ENCODE measurements around the gene STPG4.

Gene STPG4

GRCh38 chr2:47134386-47135090, 20.6 kb downstream of the STPG4 start:
- H3K4me3 ChIP-seq (ENCODE audit: low read depth, low read length): no peak overlapping the region
- no peak for TF ChIP-seq ZNF785 (tag by site-specific recombination; IDR thresholded peaks at IDR 0.05)
- no peak for TF ChIP-seq ZNF354C (tag by site-specific recombination; IDR thresholded peaks at IDR 0.05; ENCODE audit: borderline replicate concordance, low read depth)
- TF ChIP-seq ZNF132 (tag by site-specific recombination; IDR thresholded peaks at IDR 0.05; ENCODE audit: borderline replicate concordance): no peak
- TF ChIP-seq ZNF24 (tag by site-specific recombination; IDR thresholded peaks at IDR 0.05): no peak
- no peak for TF ChIP-seq ZNF266 (tag by site-specific recombination; IDR thresholded peaks at IDR 0.05; ENCODE audit: low read depth)
- no peak for TF ChIP-seq ZNF596 (tag by site-specific recombination; IDR thresholded peaks at IDR 0.05)
- no peak for TF ChIP-seq ZNF555 (tag by site-specific recombination; conservative IDR thresholded peaks at IDR 0.05)
- no peak for TF ChIP-seq IKZF3 (tag by site-specific recombination; IDR thresholded peaks at IDR 0.05)
- no peak for TF ChIP-seq TSHZ1 (tag by site-specific recombination; IDR thresholded peaks at IDR 0.05; ENCODE audit: borderline replicate concordance)
- no peak for TF ChIP-seq YY1 (tag by site-specific recombination; IDR thresholded peaks at IDR 0.05)
- TF ChIP-seq ZNF175 (tag by site-specific recombination; IDR thresholded peaks at IDR 0.05): no peak
- no peak for TF ChIP-seq ZNF221 (tag by site-specific recombination; IDR thresholded peaks at IDR 0.05; ENCODE audit: borderline replicate concordance)
- H3K4me1 ChIP-seq (ENCODE audit: control insufficient read depth, insufficient read depth, low read length): no peaks in the 10 kb centered on the region
- H3K27ac ChIP-seq (ENCODE audit: extremely low read depth, low read depth, low read length): no peak overlapping the region
- no peaks in the 10 kb centered on the region for H3K36me3 ChIP-seq (ENCODE audit: control insufficient read depth in 2 of 2, insufficient read depth in 1 of 2, low read length in 2 of 2)
- POLR2A ChIA-PET: no interaction called here
- CTCF ChIA-PET: interaction anchor here (0.6 kb wide), 1 partner anchor 92 kb away, joined by 4 read pairs; no protein-coding TSS in a partner anchor
- H3K9me3 ChIP-seq (ENCODE audit: control insufficient read depth, insufficient read depth, low read depth, low read length): no peaks in the 10 kb centered on the region

DNA sequence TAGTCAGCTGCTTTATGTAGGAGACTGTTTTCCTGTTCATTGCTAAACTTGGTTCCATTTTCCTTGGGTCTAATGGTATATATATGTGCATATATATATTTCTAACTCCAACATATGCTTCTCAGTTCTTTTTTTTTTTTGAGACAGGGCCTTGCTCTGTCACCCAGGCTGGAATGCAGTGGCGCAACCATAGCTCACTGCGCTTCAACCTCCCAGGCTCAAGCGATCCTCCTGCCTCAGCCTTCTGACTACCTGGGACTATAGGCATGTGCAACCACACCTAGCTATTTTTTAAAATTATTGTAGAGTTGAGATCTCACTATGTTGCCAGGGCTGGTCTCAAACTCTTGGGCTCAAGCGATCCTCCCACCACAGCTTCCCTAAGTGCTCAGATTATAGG, 22.1 kb downstream of the STPG4 start:
- Histone ChIP-seq H3K36me3 (ENCODE audit: control insufficient read depth in 2 of 2, insufficient read depth in 1 of 2, low read length in 2 of 2) (no peaks in the 10 kb centered on the region), H3K4me1 (ENCODE audit: control insufficient read depth, insufficient read depth, low read length) (no peaks in the 10 kb centered on the region), H3K27ac (ENCODE audit: extremely low read depth, low read depth, low read length) (no peak overlapping the region), H3K4me3 (ENCODE audit: low read depth, low read length) (no peak overlapping the region), H3K9me3 (ENCODE audit: control insufficient read depth, insufficient read depth, low read depth, low read length) (no peaks in the 10 kb centered on the region)
- CTCF ChIA-PET: no interaction called here
- POLR2A ChIA-PET: no interaction called here
- TF ChIP-seq IKZF3 (tag by site-specific recombination; IDR thresholded peaks at IDR 0.05): no peak
- TF ChIP-seq ATF2 (tag by site-specific recombination; IDR thresholded peaks at IDR 0.05; ENCODE audit: low read depth): no peak
- TF ChIP-seq, protein P1, sequence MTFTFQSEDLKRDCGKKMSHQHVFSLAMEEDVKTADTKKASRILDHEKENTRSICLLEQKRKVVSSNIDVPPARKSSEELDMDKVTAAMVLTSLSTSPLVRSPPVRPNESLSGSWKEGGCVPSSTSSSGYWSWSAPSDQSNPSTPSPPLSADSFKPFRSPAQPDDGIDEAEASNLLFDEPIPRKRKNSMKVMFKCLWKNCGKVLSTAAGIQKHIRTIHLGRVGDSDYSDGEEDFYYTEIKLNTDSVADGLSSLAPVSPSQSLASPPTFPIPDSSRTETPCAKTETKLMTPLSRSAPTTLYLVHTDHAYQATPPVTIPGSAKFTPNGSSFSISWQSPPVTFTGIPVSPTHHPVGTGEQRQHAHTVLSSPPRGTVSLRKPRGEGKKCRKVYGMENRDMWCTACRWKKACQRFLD (tag by site-specific recombination; IDR thresholded peaks at IDR 0.05): no peak
- TF ChIP-seq ZNF623 (tag by site-specific recombination; IDR thresholded peaks at IDR 0.05): no peak
- no peak for TF ChIP-seq ZFHX2 (tag by site-specific recombination; conservative IDR thresholded peaks at IDR 0.05)
- TF ChIP-seq ZNF837 (tag by site-specific recombination; IDR thresholded peaks at IDR 0.05): no peak
- TF ChIP-seq HOXC10 (CRISPR knock-in tag; IDR thresholded peaks at IDR 0.05): no peak
- TF ChIP-seq, protein P2, sequence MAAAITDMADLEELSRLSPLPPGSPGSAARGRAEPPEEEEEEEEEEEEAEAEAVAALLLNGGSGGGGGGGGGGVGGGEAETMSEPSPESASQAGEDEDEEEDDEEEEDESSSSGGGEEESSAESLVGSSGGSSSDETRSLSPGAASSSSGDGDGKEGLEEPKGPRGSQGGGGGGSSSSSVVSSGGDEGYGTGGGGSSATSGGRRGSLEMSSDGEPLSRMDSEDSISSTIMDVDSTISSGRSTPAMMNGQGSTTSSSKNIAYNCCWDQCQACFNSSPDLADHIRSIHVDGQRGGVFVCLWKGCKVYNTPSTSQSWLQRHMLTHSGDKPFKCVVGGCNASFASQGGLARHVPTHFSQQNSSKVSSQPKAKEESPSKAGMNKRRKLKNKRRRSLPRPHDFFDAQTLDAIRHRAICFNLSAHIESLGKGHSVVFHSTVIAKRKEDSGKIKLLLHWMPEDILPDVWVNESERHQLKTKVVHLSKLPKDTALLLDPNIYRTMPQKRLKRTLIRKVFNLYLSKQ (tag by site-specific recombination; IDR thresholded peaks at IDR 0.05; ENCODE audit: borderline replicate concordance): no peak
- TF ChIP-seq, protein P3, sequence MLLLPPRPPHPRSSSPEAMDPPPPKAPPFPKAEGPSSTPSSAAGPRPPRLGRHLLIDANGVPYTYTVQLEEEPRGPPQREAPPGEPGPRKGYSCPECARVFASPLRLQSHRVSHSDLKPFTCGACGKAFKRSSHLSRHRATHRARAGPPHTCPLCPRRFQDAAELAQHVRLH (tag by site-specific recombination; IDR thresholded peaks at IDR 0.05): no peak
- TF ChIP-seq ZNF561 (tag by site-specific recombination; IDR thresholded peaks at IDR 0.05; ENCODE audit: borderline replicate concordance): no peak
- no peak for TF ChIP-seq SP2 (tag by site-specific recombination; IDR thresholded peaks at IDR 0.05)
- no peak for TF ChIP-seq ZSCAN30 (tag by site-specific recombination; IDR thresholded peaks at IDR 0.05)

Measured in HEK293 (cell line).